MG63 (cell line): Measurements from ENCODE around the gene CROT. TPM values are rescaled to one million over a fixed set of nuclear protein-coding genes. Genes with fewer than 3 reads are reported as not detected.
A peak's percentile ranks its signal among the peaks of the same experiment; 100 is the strongest.

Experiments used
- DNase-seq: peaks from one replicate; pipeline ENCODE4 v3.0.0-alpha.2; 2020
- H3K27me3 ChIP-seq: fragments of 250-450 bp; sonication (Bioruptor Pico); 2 replicates; pipeline ENCODE4 v1.5.1; 2020; ENCODE audit warnings: mild to moderate bottlenecking, moderate library complexity
- H3K36me3 ChIP-seq: fragments of 250-450 bp; sonication (Bioruptor Pico); 2 replicates; pipeline ENCODE4 v1.5.1; 2020; ENCODE audit warnings: mild to moderate bottlenecking, moderate library complexity
- H3K4me3 ChIP-seq: fragments of 250-450 bp; sonication (Bioruptor Pico); 2 replicates; pipeline ENCODE4 v1.5.1; 2020; ENCODE audit warnings: mild to moderate bottlenecking, moderate library complexity
- H3K9me3 ChIP-seq: fragments of 250-450 bp; sonication (Bioruptor Pico); 2 replicates; pipeline ENCODE4 v1.5.1; 2020; ENCODE audit warnings: mild to moderate bottlenecking, moderate library complexity
- total RNA-seq: library from RNA; depleted of rRNA; stranded (reverse); fragments of >200 nt; shearing (Covaris generic); gene quantifications from 2 replicates; pipeline ENCODE4 v1.2.3, GENCODE V29; 2014; ENCODE audit warnings: low replicate concordance

Gene CROT
- total RNA-seq, 1 experiment from 2014 or later = 4.5 TPM

DNA sequence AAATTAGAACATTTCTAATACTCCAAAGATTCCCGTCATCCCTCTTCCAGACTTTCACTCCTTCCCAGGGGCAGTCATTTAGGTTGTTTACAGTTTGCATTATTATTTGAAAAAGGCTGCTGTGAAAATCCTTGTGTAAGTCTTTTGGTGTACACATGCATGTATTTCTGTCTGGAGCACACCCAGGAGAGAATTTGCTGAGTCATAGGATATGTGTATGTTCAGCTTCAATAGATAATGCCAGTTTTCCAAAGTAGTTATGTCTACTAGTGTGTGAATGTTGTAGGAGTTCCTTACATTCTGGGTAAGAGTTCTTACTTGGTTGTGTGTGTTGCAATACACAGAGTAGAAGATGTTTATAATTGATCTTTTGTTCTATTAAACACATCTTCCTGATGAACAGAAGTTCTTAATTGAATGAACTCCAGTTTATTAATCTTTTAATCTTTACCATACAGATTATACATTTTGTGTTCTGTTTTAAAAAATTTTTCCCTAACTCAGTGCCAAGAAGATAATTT is 25.3 kb downstream of the CROT start:
- Histone ChIP-seq H3K4me3 (no peak overlapping the region), H3K36me3 (no peaks in the 10 kb centered on the region; the same call in 1 of the 2 replicates), H3K9me3 (no peaks in the 10 kb centered on the region), H3K27me3 (no peaks in the 10 kb centered on the region)
- peak; percentile 3 for DNase-seq

DNA sequence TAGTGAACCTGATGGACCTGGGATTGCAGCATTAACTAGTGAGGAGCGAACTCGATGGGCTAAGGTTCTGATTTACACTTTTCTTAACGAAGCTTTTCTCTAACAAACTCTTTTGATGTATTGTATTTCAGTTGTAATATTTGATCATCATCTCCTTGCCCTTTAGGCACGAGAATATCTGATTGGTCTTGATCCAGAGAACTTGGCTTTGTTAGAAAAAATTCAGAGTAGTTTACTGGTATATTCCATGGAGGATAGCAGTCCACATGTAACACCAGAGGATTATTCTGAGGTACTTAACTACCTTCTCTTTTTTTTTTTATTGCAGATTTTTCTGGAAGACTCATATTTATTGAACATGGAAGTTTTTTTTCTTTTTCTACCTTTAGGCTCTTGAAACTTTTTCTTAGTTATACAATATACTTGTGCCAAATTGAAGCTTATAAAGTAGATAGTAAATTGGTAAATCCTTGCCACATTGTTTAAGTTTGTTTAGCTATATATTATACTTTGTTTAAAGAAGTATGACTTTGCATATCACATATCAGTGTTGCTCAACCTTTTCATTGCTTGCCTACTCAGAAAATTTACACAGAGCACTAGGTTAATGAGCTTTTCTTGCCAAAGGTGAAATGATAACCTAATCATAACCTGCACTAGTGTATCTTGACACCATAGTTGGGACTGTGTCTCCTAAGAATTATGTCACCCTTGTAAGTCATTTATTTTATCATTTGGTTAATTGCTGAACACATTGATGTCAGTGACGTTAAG is 30.4 kb downstream of the CROT start:
- no peak for DNase-seq
- Histone ChIP-seq H3K27me3 (no peaks in the 10 kb centered on the region), H3K36me3 (no peaks in the 10 kb centered on the region; the same call in 1 of the 2 replicates), H3K9me3 (no peaks in the 10 kb centered on the region), H3K4me3 (no peak overlapping the region)

DNA sequence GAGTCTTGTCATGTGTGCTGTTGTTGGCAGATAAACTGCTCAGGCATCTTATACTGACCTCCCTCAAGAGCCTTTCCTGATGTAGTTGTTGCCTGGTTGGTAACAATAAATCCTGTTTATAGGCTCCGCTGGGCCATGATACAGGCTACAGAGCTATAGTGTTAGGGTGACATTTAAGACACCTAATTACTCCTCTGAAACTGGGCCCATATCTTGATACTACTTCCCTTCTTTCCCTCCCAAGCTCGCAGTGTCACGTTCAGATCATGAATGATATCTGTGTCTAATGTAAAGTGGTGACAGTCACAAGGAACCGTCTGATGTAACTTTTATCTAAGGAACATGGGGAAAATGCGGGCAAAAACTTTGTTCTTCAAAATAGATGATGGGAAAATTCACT is 35.4 kb downstream of the CROT start:
- Histone ChIP-seq H3K4me3 (no peak overlapping the region), H3K36me3 (no peaks in the 10 kb centered on the region), H3K9me3 (no peaks in the 10 kb centered on the region), H3K27me3 (no peaks in the 10 kb centered on the region)
- no peak for DNase-seq

DNA sequence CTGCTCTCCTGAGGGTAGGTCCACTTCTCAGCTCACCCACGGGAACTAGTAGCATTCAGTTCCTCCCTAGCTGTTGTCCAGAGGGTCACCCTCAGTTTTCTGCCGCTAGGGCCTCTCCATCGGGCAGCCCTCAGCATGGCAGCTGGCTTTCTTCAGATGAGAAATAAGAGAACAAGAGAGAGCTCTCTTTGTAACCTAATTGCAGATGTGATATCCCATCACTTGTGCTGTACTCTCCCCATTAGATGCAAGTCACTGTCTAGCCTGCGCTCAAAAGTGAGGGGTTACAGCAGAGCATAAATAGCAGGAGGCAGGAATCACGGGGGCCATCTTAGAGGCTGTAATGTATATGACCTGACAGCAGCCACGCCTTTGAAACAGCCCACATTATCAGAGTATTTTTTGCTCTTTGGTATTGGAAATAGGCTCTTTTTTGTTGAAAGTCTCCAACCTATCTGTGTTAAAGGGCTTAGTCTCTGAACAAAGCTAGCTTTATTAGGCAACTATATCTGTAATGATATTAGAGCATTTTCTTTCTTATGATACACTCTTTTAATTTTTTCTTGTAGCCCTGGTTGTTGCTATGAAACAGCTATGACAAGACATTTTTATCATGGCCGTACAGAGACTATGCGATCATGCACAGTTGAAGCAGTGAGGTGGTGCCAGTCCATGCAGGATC is 45.7 kb downstream of the CROT start:
- Histone ChIP-seq H3K27me3 (no peaks in the 10 kb centered on the region), H3K36me3 (no peaks in the 10 kb centered on the region), H3K9me3 (no peaks in the 10 kb centered on the region), H3K4me3 (no peak overlapping the region)
- DNase-seq = no peak

DNA sequence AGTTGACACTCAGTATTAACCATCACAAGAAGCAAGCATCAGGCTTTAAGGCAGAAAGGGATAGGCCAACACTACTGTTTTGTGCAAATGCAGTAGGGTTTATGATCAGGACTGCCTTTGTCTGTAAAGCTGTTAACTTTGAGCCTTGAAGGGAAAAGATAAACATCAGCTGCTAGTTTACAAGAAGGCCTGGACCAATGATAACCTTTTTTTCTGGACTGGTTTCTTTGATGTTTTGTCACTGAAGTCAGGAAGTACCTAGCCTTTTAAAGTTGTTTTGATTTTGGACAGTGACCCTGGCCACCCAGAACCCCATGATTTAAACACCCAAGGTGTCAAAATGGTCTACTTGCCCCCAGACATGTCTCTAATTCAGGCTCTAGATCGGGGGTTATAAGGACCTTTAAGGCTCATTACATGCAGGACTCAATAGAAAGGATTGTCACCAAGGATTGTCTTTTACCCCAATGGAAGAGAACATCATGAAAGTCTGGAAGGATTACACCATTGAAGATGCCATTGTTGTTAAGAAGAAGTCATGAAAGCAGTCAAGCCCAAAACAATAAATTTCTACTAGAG is 50.1 kb downstream of the CROT start:
- H3K9me3 ChIP-seq = no peaks in the 10 kb centered on the region
- DNase-seq = no peak
- no peaks in the 10 kb centered on the region for H3K27me3 ChIP-seq
- H3K36me3 ChIP-seq = no peaks in the 10 kb centered on the region
- H3K4me3 ChIP-seq = no peak overlapping the region

DNA sequence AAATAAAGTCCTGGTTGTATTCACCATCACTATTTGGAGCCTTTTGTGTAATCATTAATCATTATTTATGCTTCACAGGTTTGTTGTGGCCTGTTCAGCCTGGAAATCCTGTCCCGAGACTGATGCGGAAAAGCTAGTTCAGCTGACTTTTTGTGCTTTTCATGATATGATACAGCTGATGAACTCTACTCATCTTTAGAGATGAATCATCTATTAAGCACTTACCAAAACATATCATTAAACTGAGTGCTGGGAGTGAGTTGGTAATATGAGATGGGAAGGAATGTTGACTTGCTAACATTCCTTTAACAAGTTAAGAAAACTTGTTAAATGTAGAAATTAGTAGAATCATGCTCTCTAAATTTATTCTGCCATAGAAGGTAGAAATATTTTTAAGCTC is 53.0 kb downstream of the CROT start:
- Histone ChIP-seq H3K36me3 (no peaks in the 10 kb centered on the region), H3K4me3 (no peak overlapping the region), H3K9me3 (no peaks in the 10 kb centered on the region), H3K27me3 (no peaks in the 10 kb centered on the region)
- DNase-seq = no peak

DNA sequence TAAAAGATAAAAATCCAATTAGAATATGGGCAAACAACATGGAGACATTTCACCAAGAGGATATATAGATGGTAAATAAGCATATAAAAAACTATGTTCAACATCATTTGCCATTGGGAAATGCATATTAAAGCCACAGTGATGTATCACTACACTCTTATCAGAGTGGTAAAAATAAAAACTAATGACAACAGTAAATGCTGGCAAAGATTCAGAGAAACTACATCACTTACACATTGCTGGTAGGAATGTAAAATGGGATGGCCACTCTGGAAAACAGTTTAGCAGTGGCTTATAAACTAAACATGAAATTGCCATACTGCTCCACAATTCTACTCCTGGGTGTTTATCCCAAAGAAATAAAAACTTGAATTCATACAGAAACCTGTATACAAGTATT is 59.2 kb downstream of the CROT start:
- DNase-seq = no peak

DNA sequence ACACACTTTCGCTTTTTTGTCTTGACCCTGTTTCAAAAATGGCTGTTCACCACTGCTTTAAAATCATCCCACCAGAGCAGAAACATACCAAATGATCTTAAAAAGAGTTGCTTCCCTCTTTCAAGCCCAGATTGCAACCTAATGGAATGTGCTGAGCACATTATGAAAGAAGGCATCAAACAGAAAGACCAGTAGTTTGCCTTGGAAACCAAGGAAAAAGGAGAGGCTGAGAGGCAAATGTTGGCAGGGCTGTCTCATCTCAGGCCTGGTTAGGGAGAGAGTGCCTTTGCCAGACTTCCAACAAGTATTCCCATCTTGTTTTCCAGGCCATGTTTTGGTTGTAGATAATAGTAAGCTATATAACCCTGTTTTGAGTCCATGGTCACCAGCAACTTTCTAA is 65.7 kb downstream of the CROT start:
- Histone ChIP-seq H3K27me3 (no peaks in the 10 kb centered on the region), H3K9me3 (no peaks in the 10 kb centered on the region), H3K4me3 (no peak overlapping the region), H3K36me3 (no peaks in the 10 kb centered on the region)
- no peak for DNase-seq

More for the DNA sequence above, 59.2 kb downstream of the CROT start:
- H3K9me3 ChIP-seq = no peaks in the 10 kb centered on the region
- no peaks in the 10 kb centered on the region for H3K36me3 ChIP-seq
- H3K27me3 ChIP-seq = no peaks in the 10 kb centered on the region
- no peak overlapping the region for H3K4me3 ChIP-seq

DNA sequence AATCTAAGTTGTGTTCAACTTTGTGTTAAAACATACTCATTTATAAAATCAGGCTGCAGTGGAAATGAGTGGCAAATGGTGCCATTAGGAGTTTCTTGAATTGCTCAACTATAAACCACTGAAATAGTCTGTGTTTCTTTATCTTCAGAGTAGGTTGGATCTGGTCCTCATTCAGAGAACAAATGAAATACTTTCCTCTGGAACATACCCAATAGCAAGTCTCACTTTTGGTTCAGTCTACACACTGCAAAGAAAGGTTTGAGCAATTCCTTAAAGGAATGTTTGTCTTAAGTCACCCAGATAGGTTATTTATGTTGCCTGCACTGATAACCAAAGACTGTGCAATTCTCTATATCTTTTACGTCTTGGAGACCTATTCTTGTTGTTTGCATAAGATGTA is 67.6 kb downstream of the CROT start:
- Histone ChIP-seq H3K27me3 (no peaks in the 10 kb centered on the region), H3K36me3 (no peaks in the 10 kb centered on the region), H3K4me3 (no peak overlapping the region), H3K9me3 (no peaks in the 10 kb centered on the region)
- DNase-seq = no peak

DNA sequence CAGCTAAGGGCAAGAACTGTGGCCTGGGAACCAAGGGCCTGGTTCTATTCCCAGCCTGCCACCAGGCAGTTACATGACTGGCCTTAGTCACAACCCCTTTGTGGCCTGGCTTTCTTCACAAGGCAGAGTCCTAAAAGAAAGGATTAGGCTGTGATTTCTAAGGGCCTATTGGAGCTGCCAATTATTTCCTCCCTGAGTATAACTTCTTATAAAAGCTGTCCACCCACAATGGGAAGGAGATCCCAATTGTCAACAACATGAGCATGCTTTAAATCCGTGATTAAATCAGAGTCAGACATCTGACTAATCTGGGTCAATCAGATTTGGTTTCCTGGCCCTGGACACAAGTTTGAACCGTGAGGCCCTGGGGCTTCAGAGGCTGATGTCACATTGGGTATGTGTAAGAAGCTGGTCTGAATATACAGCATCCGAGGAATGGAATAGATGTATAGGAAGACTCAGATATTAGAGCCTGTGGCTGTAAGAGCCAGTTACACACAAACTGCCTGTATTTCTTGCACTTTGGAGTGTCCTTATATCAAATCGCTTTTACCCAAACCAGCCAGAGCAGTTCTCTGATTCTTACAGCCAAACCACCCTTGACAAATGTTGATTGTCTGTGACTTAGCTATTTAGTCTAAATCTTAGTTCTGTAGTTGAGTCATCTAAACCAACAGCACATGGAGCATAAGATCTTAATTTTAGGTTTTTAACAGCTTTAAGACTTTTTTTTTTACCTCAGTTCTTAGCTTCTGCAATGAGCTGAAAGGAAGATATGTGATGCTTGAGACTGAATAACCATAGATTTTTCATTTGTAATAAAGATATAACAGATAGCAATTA is 68.7 kb downstream of the CROT start:
- no peaks in the 10 kb centered on the region for H3K27me3 ChIP-seq
- H3K36me3 ChIP-seq = no peaks in the 10 kb centered on the region
- no peaks in the 10 kb centered on the region for H3K9me3 ChIP-seq
- DNase-seq = peak; percentile 66
- H3K4me3 ChIP-seq = no peak overlapping the region

DNA sequence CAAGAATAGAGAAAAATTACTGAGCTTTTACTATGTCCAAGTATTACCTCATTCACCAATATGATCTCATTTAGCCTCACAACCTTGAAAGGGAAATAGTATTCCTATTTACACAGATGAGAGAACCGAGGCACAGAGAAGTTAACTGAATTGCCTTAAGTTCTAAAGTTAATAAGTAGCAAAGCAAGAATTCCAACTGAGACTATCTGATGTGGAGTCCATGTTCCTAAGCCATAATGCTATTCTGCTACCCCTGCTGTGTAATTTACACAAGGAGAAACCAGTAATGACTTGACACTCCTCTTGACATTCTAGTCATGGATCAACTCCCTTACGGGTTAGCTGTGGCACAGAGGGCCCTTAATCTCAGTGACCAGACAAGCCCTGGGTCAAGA is 69.3 kb downstream of the CROT start:
- Histone ChIP-seq H3K4me3 (no peak overlapping the region), H3K27me3 (no peaks in the 10 kb centered on the region), H3K36me3 (no peaks in the 10 kb centered on the region), H3K9me3 (no peaks in the 10 kb centered on the region)
- DNase-seq = no peak

DNA sequence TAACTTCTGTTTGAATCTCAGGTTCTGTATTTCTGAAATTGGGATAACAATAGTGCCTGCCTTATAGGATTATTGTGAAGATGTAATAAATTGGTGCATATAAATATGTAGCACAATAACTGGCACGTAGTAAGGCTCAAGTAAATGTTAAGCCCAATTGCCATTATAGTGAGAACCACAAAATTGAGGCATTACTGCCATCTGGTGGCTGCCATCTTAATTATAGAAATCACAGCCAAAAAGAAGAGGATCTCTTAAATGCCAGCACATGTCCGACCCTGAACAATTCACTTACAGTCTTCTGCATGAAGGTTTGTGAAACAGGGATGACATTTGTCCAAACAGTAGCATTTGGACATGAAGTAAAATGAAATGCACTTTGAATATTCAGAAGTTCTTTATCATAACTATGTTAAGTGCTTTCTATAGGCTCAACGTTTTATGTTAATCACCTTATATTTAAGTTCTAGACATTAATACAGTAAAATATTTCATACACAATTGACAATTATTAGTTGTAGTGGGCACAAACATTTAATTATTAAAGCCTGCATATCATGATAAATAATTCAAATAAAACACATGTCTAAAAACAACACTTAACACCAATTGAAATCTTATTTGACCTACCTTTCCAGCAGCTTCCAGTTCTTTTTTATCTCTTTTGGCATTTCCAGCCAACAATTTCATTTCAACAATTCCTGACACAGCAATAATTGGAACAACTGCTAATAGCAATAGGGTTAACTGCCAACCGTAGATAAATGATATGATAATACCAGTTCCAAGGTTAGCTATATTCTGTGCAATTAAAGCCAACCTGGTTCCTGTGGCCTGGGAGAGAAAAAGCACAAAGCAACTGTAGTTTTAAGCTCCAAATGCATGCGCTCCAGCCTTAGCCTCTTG is 71.5 kb downstream of the CROT start:
- Histone ChIP-seq H3K9me3 (no peaks in the 10 kb centered on the region), H3K4me3 (no peak overlapping the region), H3K36me3 (no peaks in the 10 kb centered on the region), H3K27me3 (no peaks in the 10 kb centered on the region)
- peak; percentile 10 for DNase-seq

DNA sequence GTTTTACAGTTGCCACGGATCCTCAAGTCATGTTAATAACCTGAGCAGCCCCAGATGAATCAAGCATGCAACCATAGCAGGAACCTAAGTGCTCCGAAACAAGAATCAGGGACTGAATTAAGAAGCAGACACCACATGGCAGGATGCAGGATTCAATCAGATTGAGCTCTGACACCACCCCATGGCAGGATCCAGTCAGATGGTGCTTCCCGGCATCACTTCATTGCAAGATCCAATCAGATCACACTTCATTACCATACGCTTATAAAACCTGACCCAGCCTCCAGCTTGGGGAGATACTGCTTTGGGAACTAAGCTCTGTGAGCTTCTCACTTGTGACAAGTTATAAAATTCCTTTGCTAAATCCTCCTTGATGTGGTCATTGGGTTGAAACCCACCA is 74.7 kb downstream of the CROT start:
- H3K4me3 ChIP-seq = no peak overlapping the region
- H3K36me3 ChIP-seq = no peaks in the 10 kb centered on the region
- H3K27me3 ChIP-seq = no peaks in the 10 kb centered on the region
- no peaks in the 10 kb centered on the region for H3K9me3 ChIP-seq
- DNase-seq = no peak

DNA sequence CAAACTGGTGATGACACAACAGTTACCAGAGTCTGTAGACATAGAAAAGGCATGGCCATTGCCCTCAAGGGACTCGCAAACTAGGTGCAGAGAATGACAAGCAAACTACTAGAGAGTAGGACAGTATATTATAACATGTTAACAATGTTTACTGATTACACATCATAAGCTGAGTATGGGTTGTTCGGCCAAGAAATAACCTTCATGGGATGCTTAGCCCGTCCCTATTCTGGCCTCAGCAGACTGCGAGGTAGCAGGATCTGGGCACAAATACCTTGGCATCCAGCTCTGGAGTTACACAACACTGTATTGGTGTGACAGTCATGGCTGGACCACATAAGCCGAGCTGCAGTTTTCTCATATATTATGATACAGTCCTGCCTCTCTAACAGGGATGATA is 78.6 kb downstream of the CROT start:
- no peak for DNase-seq

DNA sequence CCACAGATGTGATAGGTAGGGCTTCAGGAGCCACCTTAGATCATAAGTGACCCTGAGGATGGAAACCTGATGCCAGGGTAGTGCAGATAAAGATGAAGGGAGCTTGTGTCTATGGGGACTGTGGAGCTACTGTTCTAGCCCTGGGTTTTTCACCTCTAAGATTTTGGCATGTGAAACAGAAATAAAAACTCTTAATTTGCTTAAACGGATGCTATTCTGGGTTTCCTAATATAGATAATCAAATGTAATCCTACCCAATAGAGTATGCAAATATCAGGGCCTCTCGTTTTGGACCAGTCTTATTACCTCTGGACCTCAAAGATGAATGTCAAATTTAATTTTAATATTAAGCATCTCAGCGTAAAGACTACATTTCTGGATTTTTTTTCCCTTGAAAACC is 80.7 kb downstream of the CROT start:
- Histone ChIP-seq H3K36me3 (no peaks in the 10 kb centered on the region), H3K9me3 (no peaks in the 10 kb centered on the region), H3K27me3 (no peaks in the 10 kb centered on the region), H3K4me3 (no peak overlapping the region)
- DNase-seq = no peak

More for the DNA sequence above, 78.6 kb downstream of the CROT start:
- Histone ChIP-seq H3K36me3 (no peaks in the 10 kb centered on the region), H3K4me3 (no peak overlapping the region), H3K9me3 (no peaks in the 10 kb centered on the region), H3K27me3 (no peaks in the 10 kb centered on the region)

DNA sequence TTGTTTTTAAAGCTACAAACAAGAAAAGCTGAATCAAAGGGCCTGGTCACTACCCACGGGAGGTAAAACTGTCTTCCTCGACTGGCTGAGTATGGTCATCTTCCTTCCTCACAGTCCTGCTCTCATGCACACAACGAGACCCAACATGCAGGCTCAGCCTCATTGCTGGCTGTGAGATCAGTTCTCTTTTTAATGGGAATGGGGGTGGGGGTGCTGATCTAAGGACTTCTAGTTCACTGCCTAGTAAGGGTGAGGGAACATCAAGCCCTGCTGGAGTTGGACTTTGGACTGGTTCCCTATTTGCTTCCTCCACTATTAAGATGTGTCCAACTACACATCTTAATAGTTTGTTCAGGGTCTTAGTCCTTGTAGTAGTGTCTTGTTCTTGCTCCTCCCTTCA is 81.8 kb downstream of the CROT start:
- Histone ChIP-seq H3K9me3 (no peaks in the 10 kb centered on the region), H3K27me3 (no peaks in the 10 kb centered on the region), H3K36me3 (no peaks in the 10 kb centered on the region), H3K4me3 (no peak overlapping the region)
- no peak for DNase-seq
